Endothelial cell of umbilical vein (primary cell): ENCODE data around the gene NPAS1. TPM values are rescaled to one million over a fixed set of nuclear protein-coding genes. Genes with fewer than 3 reads are reported as not detected.

Source experiments
- BruUV-seq: library from RNA; stranded (reverse); fragments of 400-500 nt; replicated peaks from 2 replicates; lab custom pipeline; 2021; lab: Mats Ljungman, UMichigan
- CTCF ChIA-PET: fragments of 300-600, 350-600 bp; sonication (Branson Sonifier 250); formaldehyde crosslinking; loops from one replicate; lab custom pipeline; 2021; ENCODE audit warnings: antibody characterized with exemption, inconsistent platforms; lab: Charles Lee
- POLR2A ChIA-PET: fragments of 300-600, 350-600 bp; sonication (Branson Sonifier 250); formaldehyde crosslinking; loops from one replicate; lab custom pipeline; 2021; ENCODE audit warnings: antibody characterized with exemption, inconsistent platforms; lab: Charles Lee
- DNase-seq: peaks from one replicate; pipeline ENCODE4 v3.0.0-alpha.2; 2011; ENCODE audit warnings: low read depth, low spot score
- FAIRE-seq: peaks from 2 replicates; lab custom pipeline; 2011; peaks lifted over from hg19 to GRCh38; lab: Jason Lieb, UNC
- H2AFZ ChIP-seq: 2 replicates; pipeline ENCODE4 v1.6.0; 2012; ENCODE audit warnings: low read depth, low read length, control low read depth, inconsistent platforms
- H3K27ac ChIP-seq: 2 replicates; pipeline ENCODE4 v1.5.1; 2011; ENCODE audit warnings: low read depth, mild to moderate bottlenecking, control low read depth, low read length, moderate library complexity; ENCODE audit not compliant: insufficient read depth
- H3K27me3 ChIP-seq, 2 experiments: 2 replicates each; pipeline versions ENCODE4 v1.6.0 to v1.6.1; 2011; ENCODE audit warnings: low read length in 2 of 2, mixed read lengths in 1 of 2; ENCODE audit not compliant: control insufficient read depth in 2 of 2, insufficient read depth in 2 of 2
- H3K36me3 ChIP-seq, 2 experiments: 2 replicates in 1 of 2; 3 replicates in 1 of 2; pipeline ENCODE4 v1.5.1; 2011; ENCODE audit warnings: low read length in 2 of 2, mild to moderate bottlenecking in 1 of 2, moderate library complexity in 1 of 2; ENCODE audit not compliant: control insufficient read depth in 2 of 2, insufficient read depth in 2 of 2; ENCODE audit errors: extremely low read depth in 1 of 2
- H3K4me1 ChIP-seq: 3 replicates; pipeline ENCODE4 v1.5.1; 2011; ENCODE audit warnings: mild to moderate bottlenecking, low read length; ENCODE audit not compliant: control insufficient read depth, insufficient read depth; ENCODE audit errors: extremely low read depth
- H3K4me2 ChIP-seq: 2 replicates; pipeline ENCODE4 v1.6.1; 2011; ENCODE audit warnings: low read length, control low read depth, mixed read lengths; ENCODE audit not compliant: insufficient read depth
- H3K4me3 ChIP-seq, 3 experiments: fragments of 200-600 bp in 1 of 3; sonication (generic), shearing (Covaris generic) in 1 of 3; replicated peaks in 1 of 3; 2 replicates each; pipeline ENCODE4 v1.5.1; 2011 to 2016; ENCODE audit warnings: control low read depth in 3 of 3, low read length in 3 of 3, mild to moderate bottlenecking in 2 of 3, inconsistent platforms in 1 of 3, low read depth in 1 of 3, moderate library complexity in 1 of 3; ENCODE audit not compliant: insufficient read depth in 1 of 3
- H3K79me2 ChIP-seq: 2 replicates; pipeline ENCODE4 v1.6.0; 2012; ENCODE audit warnings: low read length, inconsistent platforms; ENCODE audit not compliant: control insufficient read depth, insufficient read depth
- H3K9ac ChIP-seq: replicated peaks from 2 replicates; pipeline ENCODE3; 2011; ENCODE audit warnings: low read length, control low read depth; ENCODE audit not compliant: insufficient read depth; ENCODE audit errors: extremely low read depth
- H3K9me1 ChIP-seq: replicated peaks from 3 replicates; pipeline ENCODE4 v1.6.0; 2011; ENCODE audit warnings: mild to moderate bottlenecking, low read length; ENCODE audit not compliant: control insufficient read depth, insufficient read depth; ENCODE audit errors: extremely low read depth
- H3K9me3 ChIP-seq: replicated peaks from 2 replicates; pipeline ENCODE4 v1.5.1; 2012; ENCODE audit warnings: low read length, inconsistent platforms; ENCODE audit not compliant: control insufficient read depth, insufficient read depth
- H4K20me1 ChIP-seq: replicated peaks from 2 replicates; pipeline ENCODE3; 2011; ENCODE audit warnings: mild to moderate bottlenecking, low read length; ENCODE audit not compliant: control insufficient read depth, insufficient read depth; ENCODE audit errors: extremely low read depth
- CTCF ChIP-seq, 2 donors: IDR thresholded peaks; 1 replicate in 1 of 2; 2 replicates in 1 of 2; pipeline ENCODE4 v1.5.1; 2011; ENCODE audit warnings: low read length in 2 of 2, mild to moderate bottlenecking in 2 of 2, moderate library complexity in 2 of 2, control low read depth in 1 of 2, inconsistent platforms in 1 of 2, low read depth in 1 of 2; ENCODE audit not compliant: insufficient read depth in 1 of 2; ENCODE audit errors: extremely low read depth in 1 of 2
- FOS ChIP-seq: IDR thresholded peaks from 2 replicates; pipeline ENCODE4 v1.6.1; 2011; ENCODE audit warnings: mild to moderate bottlenecking, low read length, moderate library complexity, borderline replicate concordance; ENCODE audit not compliant: insufficient read depth
- GATA2 ChIP-seq: IDR thresholded peaks from 2 replicates; pipeline ENCODE4 v1.7.0; 2011; ENCODE audit warnings: low read depth, mild to moderate bottlenecking, moderate library complexity, mixed read lengths, low read length; ENCODE audit not compliant: insufficient read length, insufficient read depth
- MAX ChIP-seq: IDR thresholded peaks from 2 replicates; pipeline ENCODE4 v1.6.1; 2011; ENCODE audit not compliant: insufficient read depth, insufficient read length
- POLR2A ChIP-seq: IDR thresholded peaks from 2 replicates; pipeline ENCODE4 v1.6.1; 2012; ENCODE audit warnings: low read depth, mild to moderate bottlenecking, control low read depth, low read length
- POLR2AphosphoS5 ChIP-seq: IDR thresholded peaks from 2 replicates; pipeline ENCODE4 v1.6.1; 2012; ENCODE audit warnings: low read depth, mild to moderate bottlenecking, control low read depth, low read length, moderate library complexity; ENCODE audit not compliant: insufficient read depth
- dilution Hi-C: fragments of 300-500 bp; cut with MboI; formaldehyde crosslinking; loops from one replicate; pipeline ENCODE4 v1.15.0; 2019; ENCODE audit warnings: low sequenced_read_pairs; ENCODE audit not compliant: extremely low pct_ligation_motif_present
- intact Hi-C: fragments of 100-400 bp; cut with micrococcal nuclease; formaldehyde crosslinking; loops from one replicate; pipeline ENCODE4 v1.10.0; 2022
- polyA plus RNA-seq, 4 experiments: library from polyadenylated mRNA; depleted of rRNA in 3 of 4; stranded (reverse) in 3 of 4; unstranded in 1 of 4; fragments of >200 nt; gene quantifications; 2 replicates each; pipeline versions ENCODE4 v1.2.1 to v1.2.3, GENCODE V29; 2011 to 2012; ENCODE audit warnings: missing spikeins in 1 of 4
- total RNA-seq: library from RNA; stranded (reverse); gene quantifications from 2 replicates; pipeline ENCODE4 v1.2.3, GENCODE V29; 2021

NPAS1 gene
- total and polyA plus RNA-seq, 2 donors (not counting 3 experiments of a cell fraction or from before 2014, with no cell fraction given), result 0.18 to 0.62 TPM

GRCh38 chr19:47045867-47046470 lies 26.3 kb downstream of the NPAS1 start:
- Histone ChIP-seq H2AFZ (no peak overlapping the region), H3K9me3 (no peaks in the 10 kb centered on the region), H3K4me2 (no peak overlapping the region), H3K9ac (no peak overlapping the region), H3K79me2 (peaks cover 3% of the 10 kb centered on the region), H4K20me1 (no peaks in the 10 kb centered on the region), H3K9me1 (no peaks in the 10 kb centered on the region), H3K27ac (no peak overlapping the region), H3K4me3 (no peak overlapping the region), H3K4me1 (peaks cover 3% of the 10 kb centered on the region), H3K36me3 (no peaks in the 10 kb centered on the region), H3K27me3 (no peaks in the 10 kb centered on the region)
- FAIRE-seq (no peak), DNase-seq (no peak)
- no peak for TF ChIP-seq FOS
- no peak for TF ChIP-seq GATA2
- no peak for TF ChIP-seq POLR2A
- no peak for TF ChIP-seq POLR2AphosphoS5
- TF ChIP-seq MAX, result no peak
- no peak for TF ChIP-seq CTCF (IDR thresholded peaks at IDR 0.05; ENCODE audit: extremely low read depth in 1 of 2, insufficient read depth in 1 of 2, low read depth in 1 of 2, low read length in 2 of 2)
- intact Hi-C loops (loop anchor here (5.0 kb wide), 1 partner anchor 66 kb away; the partner anchor contains the start of gene ZC3H4), dilution Hi-C loops (no loop called here)
- ChIA-PET POLR2A (no interaction called here), CTCF (interaction anchor here (1.2 kb wide), 1 partner anchor 33 kb away, joined by 3 read pairs; no protein-coding TSS in a partner anchor)
- TSS peak; percentile 45 for BruUV-seq
